H1 (cell line): ENCODE data around the gene NUDT3. TPM values are rescaled to one million over a fixed set of nuclear protein-coding genes. Genes with fewer than 3 reads are reported as not detected.

Experiments
- CTCF ChIA-PET: fragments of 300-600 bp; sonication (Branson Sonifier 250); formaldehyde crosslinking; loops from one replicate; lab custom pipeline; 2021; ENCODE audit not compliant: partially characterized antibody; lab: Charles Lee
- POLR2A ChIA-PET: fragments of 300-600 bp; sonication (Branson Sonifier 250); formaldehyde crosslinking; loops from one replicate; lab custom pipeline; 2021; ENCODE audit warnings: inconsistent platforms; ENCODE audit not compliant: partially characterized antibody; lab: Charles Lee
- DNase-seq, 2 experiments: peaks; one replicate each; pipeline versions ENCODE4 v3.0.0 to v3.0.0-alpha.2; 2010 to 2022; ENCODE audit warnings: low spot score in 2 of 2, low read depth in 1 of 2, mixed read lengths in 1 of 2
- FAIRE-seq: peaks from 2 replicates; lab custom pipeline; 2011; peaks lifted over from hg19 to GRCh38; lab: Jason Lieb, UNC
- H2AFZ ChIP-seq: 2 replicates; pipeline ENCODE4 v1.8.1; 2012; ENCODE audit warnings: low read length, inconsistent platforms
- H2AK5ac ChIP-seq: 2 replicates; pipeline ENCODE4 v1.6.1; 2013; ENCODE audit warnings: low read depth, low read length
- H2BK120ac ChIP-seq: replicated peaks from 2 replicates; pipeline ENCODE3; 2013; ENCODE audit warnings: low read depth, low read length, inconsistent platforms
- H2BK12ac ChIP-seq: 2 replicates; pipeline ENCODE4 v1.6.1; 2013; ENCODE audit warnings: low read depth, low read length
- H2BK15ac ChIP-seq: 2 replicates; pipeline ENCODE4 v1.6.1; 2013; ENCODE audit warnings: low read length
- H2BK20ac ChIP-seq: 2 replicates; pipeline ENCODE4 v1.6.1; 2013; ENCODE audit warnings: low read length
- H2BK5ac ChIP-seq: 2 replicates; pipeline ENCODE4 v1.6.1; 2013; ENCODE audit warnings: low read depth, low read length
- H3K14ac ChIP-seq: 2 replicates; pipeline ENCODE4 v1.6.1; 2013; ENCODE audit warnings: inconsistent platforms; ENCODE audit not compliant: insufficient read length
- H3K18ac ChIP-seq: 2 replicates; pipeline ENCODE4 v1.6.1; 2013; ENCODE audit warnings: low read length; ENCODE audit errors: extremely low read depth
- H3K23ac ChIP-seq: 2 replicates; pipeline ENCODE4 v1.6.1; 2013; ENCODE audit warnings: inconsistent platforms; ENCODE audit not compliant: insufficient read length
- H3K23me2 ChIP-seq: 2 replicates; pipeline ENCODE4 v1.6.1; 2013; ENCODE audit warnings: low read depth, low read length
- H3K27ac ChIP-seq: 2 replicates; pipeline ENCODE4 v1.6.1; 2011; ENCODE audit warnings: low read depth, low read length, inconsistent platforms
- H3K27me3 ChIP-seq, 4 experiments: replicated peaks in 1 of 4; 1 replicate in 1 of 4; 2 replicates in 3 of 4; pipeline versions ENCODE4 v1.6.1 to v1.8.1; 2011 to 2013; ENCODE audit warnings: low read length in 3 of 4, mild to moderate bottlenecking in 3 of 4, inconsistent platforms in 2 of 4, mixed read lengths in 2 of 4, moderate library complexity in 1 of 4; ENCODE audit not compliant: control insufficient read depth in 3 of 4, insufficient read depth in 3 of 4; ENCODE audit errors: extremely low read depth in 1 of 4
- H3K36me3 ChIP-seq, 4 experiments: 2 replicates each; pipeline versions ENCODE4 v1.6.1 to v1.8.1; 2011 to 2013; ENCODE audit warnings: mild to moderate bottlenecking in 4 of 4, low read length in 3 of 4, moderate library complexity in 2 of 4, control low read depth in 1 of 4, inconsistent platforms in 1 of 4; ENCODE audit not compliant: insufficient read depth in 4 of 4, control insufficient read depth in 2 of 4
- H3K4ac ChIP-seq: replicated peaks from 2 replicates; pipeline ENCODE3; 2013; ENCODE audit warnings: low read length, low read depth, mixed read lengths, inconsistent platforms; ENCODE audit not compliant: insufficient read length
- H3K4me1 ChIP-seq, 4 experiments: replicated peaks in 1 of 4; 1 replicate in 1 of 4; 2 replicates in 3 of 4; pipeline versions ENCODE4 v1.6.1 to v1.8.1; 2011 to 2013; ENCODE audit warnings: low read length in 3 of 4, inconsistent platforms in 2 of 4, mixed read lengths in 1 of 4; ENCODE audit not compliant: insufficient read depth in 4 of 4, control insufficient read depth in 3 of 4
- H3K4me2 ChIP-seq, 2 experiments: 2 replicates each; pipeline versions ENCODE4 v1.6.1 to v1.8.1; 2011 to 2013; ENCODE audit warnings: low read depth in 2 of 2, low read length in 2 of 2, control low read depth in 1 of 2, inconsistent platforms in 1 of 2, mild to moderate bottlenecking in 1 of 2; ENCODE audit not compliant: insufficient read depth in 1 of 2
- H3K4me3 ChIP-seq, 4 experiments: fragments of 200-600, 300-600 bp in 1 of 4; sonication (generic), shearing (Covaris generic), sonication (Bioruptor Twin) in 1 of 4; 2 replicates each; pipeline versions ENCODE4 v1.5.1 to v1.8.1; 2011 to 2016; ENCODE audit warnings: low read length in 4 of 4, low read depth in 3 of 4, control low read depth in 2 of 4, inconsistent platforms in 2 of 4, mild to moderate bottlenecking in 2 of 4, mixed read lengths in 1 of 4, moderate library complexity in 1 of 4; ENCODE audit not compliant: insufficient read depth in 2 of 4; ENCODE audit errors: extremely low read depth in 1 of 4
- H3K56ac ChIP-seq: replicated peaks from 2 replicates; pipeline ENCODE3; 2013; ENCODE audit warnings: low read depth, mild to moderate bottlenecking, mixed read lengths, low read length, inconsistent platforms; ENCODE audit not compliant: insufficient read length
- H3K79me1 ChIP-seq: 2 replicates; pipeline ENCODE4 v1.6.1; 2013; ENCODE audit warnings: low read depth, low read length, control low read depth
- H3K79me2 ChIP-seq, 2 experiments: 2 replicates each; pipeline versions ENCODE4 v1.6.1 to v1.8.1; 2012 to 2013; ENCODE audit warnings: low read length in 2 of 2, mild to moderate bottlenecking in 2 of 2, inconsistent platforms in 1 of 2; ENCODE audit not compliant: insufficient read depth in 2 of 2, control insufficient read depth in 1 of 2
- H3K9ac ChIP-seq, 4 experiments: replicated peaks in 1 of 4; 1 replicate in 1 of 4; 2 replicates in 3 of 4; pipeline versions ENCODE4 v1.6.1 to v1.8.1; 2011 to 2013; ENCODE audit warnings: low read depth in 3 of 4, low read length in 3 of 4, control low read depth in 2 of 4, mild to moderate bottlenecking in 2 of 4, moderate library complexity in 2 of 4, inconsistent platforms in 1 of 4; ENCODE audit errors: extremely low read depth in 1 of 4
- H3K9me3 ChIP-seq, 2 experiments: 2 replicates each; pipeline versions ENCODE4 v1.6.1 to v1.8.1; 2012 to 2013; ENCODE audit warnings: mild to moderate bottlenecking in 2 of 2, moderate library complexity in 2 of 2, control low read depth in 1 of 2, inconsistent platforms in 1 of 2, low read depth in 1 of 2, low read length in 1 of 2, mixed read lengths in 1 of 2; ENCODE audit not compliant: insufficient read depth in 2 of 2
- H4K20me1 ChIP-seq, 2 experiments: replicated peaks in 1 of 2; 2 replicates each; pipeline versions ENCODE3 to v1.8.1; 2011 to 2013; ENCODE audit warnings: inconsistent platforms in 2 of 2, low read length in 2 of 2, mild to moderate bottlenecking in 1 of 2; ENCODE audit not compliant: insufficient read depth in 2 of 2, control insufficient read depth in 1 of 2
- H4K5ac ChIP-seq: 2 replicates; pipeline ENCODE4 v1.6.1; 2013; ENCODE audit warnings: low read length, low read depth, mixed read lengths, inconsistent platforms; ENCODE audit not compliant: insufficient read length
- H4K8ac ChIP-seq: 2 replicates; pipeline ENCODE4 v1.8.0; 2013; ENCODE audit warnings: mild to moderate bottlenecking, moderate library complexity, low read length, inconsistent platforms; ENCODE audit not compliant: insufficient read depth; ENCODE audit errors: extremely low read depth
- H4K91ac ChIP-seq: replicated peaks from 2 replicates; pipeline ENCODE3; 2013; ENCODE audit warnings: low read length, mixed read lengths, inconsistent platforms; ENCODE audit not compliant: insufficient read length
- RFX5 ChIP-seq: IDR thresholded peaks from 2 replicates; pipeline ENCODE4 v1.6.1; 2011; ENCODE audit warnings: low read depth, low read length, improper control_type of control experiment, borderline replicate concordance
- SP4 ChIP-seq: IDR thresholded peaks from 2 replicates; pipeline ENCODE4 v1.6.1; 2012; ENCODE audit warnings: low read length, inconsistent platforms
- WGBS, 2 experiments: shearing (Covaris generic) in 1 of 2; methylation state at CpG; one replicate each; pipeline versions ENCODE4 v1.1.6 to v1.1.7; 2013 to 2015; ENCODE audit warnings: low lambda C conversion rate in 2 of 2, mixed read lengths in 2 of 2, inconsistent platforms in 1 of 2, low coverage in 1 of 2, missing lambda C conversion rate in 1 of 2; ENCODE audit not compliant: insufficient replicate concordance in 2 of 2, insufficient coverage in 1 of 2, insufficient read length in 1 of 2; ENCODE audit errors: extremely low coverage in 1 of 2, missing lambda C conversion rate in 1 of 2; 5-methylcytosine and 5-hydroxymethylcytosine counted together
- polyA plus RNA-seq, 7 experiments: library from polyadenylated mRNA; depleted of rRNA in 3 of 7; stranded (reverse) in 5 of 7; unstranded in 2 of 7; fragments of >200 nt in 5 of 7; fragments of 200-250 nt in 2 of 7; gene quantifications; 1 replicate in 5 of 7; 2 replicates in 1 of 7; 4 replicates in 1 of 7; pipeline versions ENCODE4 v1.2.1 to v1.2.3, GENCODE V29; 2011 to 2013; ENCODE audit warnings: missing spikeins in 2 of 7, mixed read lengths in 2 of 7
- total RNA-seq: library from RNA; stranded (reverse); fragmentation: NEBNext Ultra II Directional; extraction: Animal tissue kit (Norgen Biotek cat#: 25700); gene quantifications from 2 replicates; pipeline ENCODE4 v1.2.1, GENCODE V29; 2021

The NUDT3 gene
- total and polyA plus RNA-seq, 2 of the 8 experiments (the other 6 are each of a cell fraction or from before 2014, with no cell fraction given), result 14.1 to 36.9 TPM

DNA sequence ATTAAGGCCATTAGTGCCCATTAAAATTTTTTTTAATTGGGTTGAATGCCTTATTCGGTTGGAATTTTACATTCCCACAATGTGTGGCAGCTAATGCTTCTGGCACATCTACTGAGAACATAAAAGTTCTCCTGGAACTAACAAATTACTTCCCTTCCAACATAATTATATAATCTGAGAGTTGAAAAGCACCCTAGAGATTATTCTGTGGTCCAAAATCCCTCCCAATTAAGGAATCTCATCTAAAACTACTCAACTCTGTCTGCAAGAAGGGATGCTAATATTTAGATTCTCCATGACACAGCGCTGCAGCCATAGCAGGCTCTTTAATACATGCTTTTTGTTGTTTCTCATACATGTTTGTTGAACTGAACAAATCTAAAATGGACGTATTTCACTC is 4.0 kb downstream of the NUDT3 start:
- Histone ChIP-seq H3K36me3 (no peaks in the 10 kb centered on the region), H3K4me1 (peaks cover 0 to 18% (median 8%) of the 10 kb centered on the region in 4 experiments; a peak in 4 of 7 replicates), H3K27ac (no peak overlapping the region), H3K9me3 (no peaks in the 10 kb centered on the region), H2AK5ac (no peak overlapping the region), H3K18ac (no peak overlapping the region), H3K79me1 (peaks cover 3% of the 10 kb centered on the region; the same call in 1 of the 2 replicates), H3K23me2 (peaks cover 5% of the 10 kb centered on the region; the same call in 1 of the 2 replicates), H3K4ac (no peak overlapping the region), H3K14ac (no peak overlapping the region), H2BK15ac (no peak overlapping the region), H3K23ac (no peak overlapping the region), H4K20me1 (peaks cover 0 to 7% of the 10 kb centered on the region in 2 experiments), H2BK5ac (no peak overlapping the region), H4K5ac (no peak overlapping the region), H4K8ac (no peak overlapping the region), H3K4me3 (no peak overlapping the region), H3K4me2 (no peak overlapping the region), H3K56ac (no peak overlapping the region), H2BK120ac (no peak overlapping the region), H3K27me3 (no peaks in the 10 kb centered on the region), H2BK12ac (no peak overlapping the region), H4K91ac (no peak overlapping the region), H3K9ac (no peak overlapping the region), H2AFZ (no peak overlapping the region), H3K79me2 (peaks cover 12 to 82% of the 10 kb centered on the region in 2 experiments), H2BK20ac (no peak overlapping the region)
- DNase-seq (no peak), FAIRE-seq (no peak)
- ChIA-PET POLR2A (interaction anchor here (9.4 kb wide), 1 partner anchor 31 kb away, joined by 108 read pairs; no protein-coding TSS in a partner anchor), CTCF (no interaction called here)
- 91% methylated on average over 3 of the region's 3 CpGs; no CpG with 5 or more reads in 1 of the 2 experiments for WGBS, 2 experiments
- TF ChIP-seq SP4, result no peak
- TF ChIP-seq RFX5, result no peak
